GM12864 (cell line): ENCODE data around the gene ZNF280D.

ENCODE experiments used
- DNase-seq: peaks from one replicate; pipeline ENCODE4 v3.0.0-alpha.2; 2011; ENCODE audit warnings: low read depth
- H3K4me3 ChIP-seq: 2 replicates; pipeline ENCODE4 v1.5.1; 2011; ENCODE audit warnings: mild to moderate bottlenecking, low read depth, low read length, control low read depth
- TF ChIP-seq, protein P1 (sequence below): IDR thresholded peaks from 2 replicates; pipeline ENCODE4 v1.5.1; 2011; ENCODE audit warnings: low read depth, mild to moderate bottlenecking, moderate library complexity, low read length, control low read depth, inconsistent platforms; ENCODE audit errors: missing control alignments

The ZNF280D gene

DNA sequence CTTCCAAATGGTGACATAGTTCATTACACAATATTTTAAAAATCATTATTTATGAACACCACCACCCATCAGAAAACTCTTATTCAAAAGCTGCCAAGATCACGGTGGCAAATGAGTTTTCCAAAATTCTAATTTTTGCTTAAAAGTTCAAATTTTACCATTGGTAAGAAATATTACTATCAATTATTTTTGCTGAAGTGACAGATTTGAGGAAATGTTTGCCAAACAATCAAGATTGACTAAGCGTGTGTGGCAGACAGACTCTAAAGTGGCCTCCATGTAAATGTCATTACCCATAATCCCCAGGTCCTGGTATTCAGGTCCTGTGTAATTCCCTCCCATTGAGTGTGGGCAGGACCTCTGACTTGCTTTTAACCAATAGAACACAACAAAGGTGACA lies 35.0 kb downstream of the ZNF280D start:
- no peak overlapping the region for H3K4me3 ChIP-seq
- DNase-seq: no peak
- TF ChIP-seq, protein P1, sequence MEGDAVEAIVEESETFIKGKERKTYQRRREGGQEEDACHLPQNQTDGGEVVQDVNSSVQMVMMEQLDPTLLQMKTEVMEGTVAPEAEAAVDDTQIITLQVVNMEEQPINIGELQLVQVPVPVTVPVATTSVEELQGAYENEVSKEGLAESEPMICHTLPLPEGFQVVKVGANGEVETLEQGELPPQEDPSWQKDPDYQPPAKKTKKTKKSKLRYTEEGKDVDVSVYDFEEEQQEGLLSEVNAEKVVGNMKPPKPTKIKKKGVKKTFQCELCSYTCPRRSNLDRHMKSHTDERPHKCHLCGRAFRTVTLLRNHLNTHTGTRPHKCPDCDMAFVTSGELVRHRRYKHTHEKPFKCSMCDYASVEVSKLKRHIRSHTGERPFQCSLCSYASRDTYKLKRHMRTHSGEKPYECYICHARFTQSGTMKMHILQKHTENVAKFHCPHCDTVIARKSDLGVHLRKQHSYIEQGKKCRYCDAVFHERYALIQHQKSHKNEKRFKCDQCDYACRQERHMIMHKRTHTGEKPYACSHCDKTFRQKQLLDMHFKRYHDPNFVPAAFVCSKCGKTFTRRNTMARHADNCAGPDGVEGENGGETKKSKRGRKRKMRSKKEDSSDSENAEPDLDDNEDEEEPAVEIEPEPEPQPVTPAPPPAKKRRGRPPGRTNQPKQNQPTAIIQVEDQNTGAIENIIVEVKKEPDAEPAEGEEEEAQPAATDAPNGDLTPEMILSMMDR: no peak

DNA sequence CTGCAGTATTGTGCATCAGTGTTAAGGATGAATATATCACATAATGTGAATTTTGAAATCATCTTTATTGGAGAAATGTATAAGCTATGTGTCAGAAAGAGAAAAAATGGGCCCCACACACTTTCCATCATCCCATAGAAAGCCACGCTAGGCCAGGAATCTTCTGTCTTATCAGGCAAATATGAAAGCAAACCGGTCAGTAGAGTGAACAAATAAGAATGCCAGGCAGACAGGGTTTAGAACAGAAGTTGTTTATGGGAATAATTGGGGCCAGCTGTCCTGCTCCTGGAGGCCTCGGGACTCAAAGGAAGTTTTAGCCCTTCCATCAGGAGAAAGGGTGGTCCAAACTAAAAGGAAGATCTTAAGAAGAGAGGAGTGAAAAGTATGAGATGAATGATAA lies 39.5 kb downstream of the ZNF280D start:
- DNase-seq: no peak
- TF ChIP-seq, protein P1: no peak
- H3K4me3 ChIP-seq: no peak overlapping the region

DNA sequence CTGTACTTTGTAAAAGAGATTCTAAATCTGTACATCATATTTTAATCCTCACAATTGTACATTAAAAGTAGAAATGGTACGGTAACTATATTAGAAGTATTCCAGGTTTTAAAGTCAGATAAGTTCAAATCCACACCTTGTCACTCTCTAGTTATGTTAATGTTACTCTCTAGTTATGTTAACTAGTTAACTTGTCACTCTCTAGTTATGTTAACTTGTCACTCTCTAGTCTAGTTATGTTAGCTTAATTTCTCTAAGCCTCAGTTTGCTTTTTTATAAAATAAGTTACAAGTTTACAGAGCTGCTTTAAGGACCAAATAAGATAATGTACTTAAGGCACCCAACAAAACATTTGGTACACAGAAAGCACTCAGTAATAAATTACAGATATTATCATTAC lies 42.6 kb downstream of the ZNF280D start:
- no peak for DNase-seq
- no peak overlapping the region for H3K4me3 ChIP-seq
- TF ChIP-seq, protein P1: no peak

DNA sequence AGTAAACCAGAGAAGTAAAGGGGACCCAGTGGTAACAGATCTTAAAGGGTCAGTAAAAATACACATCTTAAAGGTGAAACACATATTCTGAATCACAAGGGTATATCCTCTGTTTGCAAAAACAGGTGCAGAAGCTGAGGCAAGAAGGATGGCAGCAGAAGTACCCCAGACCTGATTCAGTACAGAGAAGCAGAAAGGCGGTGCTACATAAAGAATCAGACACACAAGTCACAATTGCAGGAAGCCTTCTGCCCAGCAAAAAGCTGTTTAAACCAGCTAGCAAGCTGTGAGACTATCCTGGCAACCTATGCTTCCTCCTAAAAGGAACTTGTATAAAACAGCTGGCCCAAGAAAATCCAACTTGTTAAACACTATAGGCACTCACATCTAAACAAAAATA lies 49.4 kb downstream of the ZNF280D start:
- H3K4me3 ChIP-seq: no peak overlapping the region
- TF ChIP-seq, protein P1: no peak
- no peak for DNase-seq

DNA sequence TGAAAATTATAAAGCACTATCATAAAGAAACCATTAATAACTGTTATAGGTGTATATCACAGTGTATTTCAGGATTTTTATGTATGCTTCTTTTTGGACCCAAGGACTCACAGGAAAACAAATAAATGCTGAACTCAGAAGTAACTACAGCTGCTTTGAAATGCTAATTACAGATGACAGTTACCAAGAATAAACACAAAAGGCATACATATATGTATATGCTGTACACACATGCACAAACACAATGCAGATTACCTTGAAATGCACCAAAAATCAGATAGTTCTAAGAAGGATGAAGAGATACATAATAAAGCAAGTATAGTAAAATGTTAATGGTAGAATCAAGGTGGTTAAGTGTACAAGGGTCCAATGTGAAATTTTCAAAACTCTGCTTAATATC lies 52.2 kb downstream of the ZNF280D start:
- no peak for DNase-seq
- H3K4me3 ChIP-seq: no peak overlapping the region
- TF ChIP-seq, protein P1: no peak

DNA sequence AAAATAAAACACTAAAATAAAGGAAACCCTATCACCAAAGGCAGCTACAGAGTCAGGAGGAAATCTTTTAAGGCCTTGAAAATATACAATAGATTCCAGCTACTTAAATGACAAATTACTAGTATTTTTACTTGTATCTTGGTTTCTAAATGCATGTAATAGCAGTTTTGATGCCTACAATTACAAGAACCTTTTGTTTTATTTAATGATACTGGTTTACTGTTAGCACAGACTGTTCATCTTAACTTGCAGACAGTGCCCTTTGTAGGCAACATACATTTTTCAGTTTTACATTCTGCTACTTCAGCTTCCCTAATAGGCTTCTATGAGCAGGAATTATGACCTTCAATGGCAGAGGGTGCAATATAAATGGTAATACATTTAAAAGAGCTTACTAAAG lies 54.1 kb downstream of the ZNF280D start:
- DNase-seq: no peak
- H3K4me3 ChIP-seq: no peak overlapping the region
- TF ChIP-seq, protein P1: no peak

DNA sequence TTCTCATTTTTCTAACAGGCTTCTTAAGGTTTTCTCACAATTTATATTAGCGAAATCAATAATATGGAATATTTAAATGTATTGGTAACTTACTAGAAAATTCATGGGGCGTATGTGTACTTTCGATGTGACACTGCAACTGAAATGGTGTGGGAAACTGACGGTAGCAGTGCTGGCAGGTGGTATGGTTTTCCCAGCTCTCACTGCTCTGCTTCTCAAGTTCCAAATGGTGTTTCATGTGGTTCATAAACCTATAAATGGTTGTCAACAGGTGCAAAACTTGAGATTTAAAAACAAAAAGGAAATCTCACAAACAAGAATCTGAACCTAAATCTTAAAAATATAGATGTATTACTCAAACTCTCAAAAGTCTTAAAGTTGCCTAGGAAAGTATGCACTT lies 54.7 kb downstream of the ZNF280D start:
- H3K4me3 ChIP-seq: no peak overlapping the region
- DNase-seq: no peak
- TF ChIP-seq, protein P1: no peak
